Nephron (organoid): ENCODE data around the gene RERE.
A peak's percentile ranks its signal among the peaks of the same experiment; 100 is the strongest.
"Not testable (repeated sequence)": the region's sequence is repeated elsewhere in the genome, so short reads cannot be mapped to it uniquely, and the experiment has no call there.

Source experiments
- H3K27ac Mint-ChIP-seq, 3 experiments: 2 replicates each; pipeline ENCODE4 v1.8.0; 2020; ENCODE audit warnings: mixed read lengths in 3 of 3, mild to moderate bottlenecking in 2 of 3, moderate library complexity in 1 of 3
- H3K27me3 Mint-ChIP-seq: 2 replicates; pipeline ENCODE4 v1.8.0; 2021; ENCODE audit warnings: low read depth, mild to moderate bottlenecking, moderate library complexity, mixed read lengths
- H3K36me3 Mint-ChIP-seq: 2 replicates; pipeline ENCODE4 v1.8.0; 2020; ENCODE audit warnings: low read depth, mixed read lengths
- H3K4me1 Mint-ChIP-seq: 2 replicates; pipeline ENCODE4 v1.8.0; 2020; ENCODE audit warnings: mixed read lengths
- H3K4me3 Mint-ChIP-seq, 3 experiments: 2 replicates each; pipeline ENCODE4 v1.8.0; 2020; ENCODE audit warnings: mild to moderate bottlenecking in 3 of 3, mixed read lengths in 3 of 3, moderate library complexity in 2 of 3
- H3K9me3 Mint-ChIP-seq: 2 replicates; pipeline ENCODE4 v1.8.0; 2020; ENCODE audit warnings: mixed read lengths
- CTCF ChIP-seq, 3 experiments: fragments of 200-600 bp; sonication (generic); IDR thresholded peaks; one replicate each; pipeline ENCODE4 v1.5.0; 2021; ENCODE audit warnings: antibody characterized with exemption in 3 of 3; ENCODE audit not compliant: unreplicated experiment in 3 of 3

The RERE gene

GRCh38 chr1:8790987-8791386 lies 26.5 kb downstream of the RERE start:
- Mint-ChIP-seq H3K27ac (peak overlapping the region in 2 of 3 experiments; percentile 39 to 46), H3K9me3 (no peaks in the 10 kb centered on the region), H3K36me3 (peaks cover 28% of the 10 kb centered on the region), H3K4me1 (peaks cover 28% of the 10 kb centered on the region), H3K27me3 (no peaks in the 10 kb centered on the region), H3K4me3 (no peak overlapping the region)
- no peak for TF ChIP-seq CTCF (IDR thresholded peaks at IDR 0.05; ENCODE audit: unreplicated experiment in 3 of 3)

DNA sequence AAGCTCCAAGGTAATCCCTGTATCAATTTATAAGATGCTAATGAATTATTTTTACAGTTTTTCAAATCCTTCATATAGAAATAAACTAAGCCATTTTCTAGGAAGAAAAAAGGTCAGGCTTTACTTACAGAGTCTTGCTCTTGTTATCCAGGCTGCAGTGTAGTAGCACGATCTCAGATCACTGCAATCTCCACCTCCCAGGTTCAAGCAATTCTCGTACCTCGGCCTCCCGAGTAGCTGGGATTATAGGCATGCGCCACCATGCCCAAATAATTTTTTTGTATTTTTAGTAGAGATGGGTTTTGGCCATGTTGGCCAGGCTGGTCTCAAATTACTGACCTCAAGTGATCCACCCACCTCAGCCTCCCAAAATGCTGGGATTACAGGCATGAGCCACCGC lies 27.0 kb downstream of the RERE start:
- Mint-ChIP-seq H3K27ac (no peak overlapping the region), H3K4me1 (peaks cover 28% of the 10 kb centered on the region), H3K27me3 (no peaks in the 10 kb centered on the region), H3K4me3 (no peak overlapping the region), H3K9me3 (no peaks in the 10 kb centered on the region), H3K36me3 (peaks cover 31% of the 10 kb centered on the region)
- no peak for TF ChIP-seq CTCF (IDR thresholded peaks at IDR 0.05; ENCODE audit: unreplicated experiment in 3 of 3)

DNA sequence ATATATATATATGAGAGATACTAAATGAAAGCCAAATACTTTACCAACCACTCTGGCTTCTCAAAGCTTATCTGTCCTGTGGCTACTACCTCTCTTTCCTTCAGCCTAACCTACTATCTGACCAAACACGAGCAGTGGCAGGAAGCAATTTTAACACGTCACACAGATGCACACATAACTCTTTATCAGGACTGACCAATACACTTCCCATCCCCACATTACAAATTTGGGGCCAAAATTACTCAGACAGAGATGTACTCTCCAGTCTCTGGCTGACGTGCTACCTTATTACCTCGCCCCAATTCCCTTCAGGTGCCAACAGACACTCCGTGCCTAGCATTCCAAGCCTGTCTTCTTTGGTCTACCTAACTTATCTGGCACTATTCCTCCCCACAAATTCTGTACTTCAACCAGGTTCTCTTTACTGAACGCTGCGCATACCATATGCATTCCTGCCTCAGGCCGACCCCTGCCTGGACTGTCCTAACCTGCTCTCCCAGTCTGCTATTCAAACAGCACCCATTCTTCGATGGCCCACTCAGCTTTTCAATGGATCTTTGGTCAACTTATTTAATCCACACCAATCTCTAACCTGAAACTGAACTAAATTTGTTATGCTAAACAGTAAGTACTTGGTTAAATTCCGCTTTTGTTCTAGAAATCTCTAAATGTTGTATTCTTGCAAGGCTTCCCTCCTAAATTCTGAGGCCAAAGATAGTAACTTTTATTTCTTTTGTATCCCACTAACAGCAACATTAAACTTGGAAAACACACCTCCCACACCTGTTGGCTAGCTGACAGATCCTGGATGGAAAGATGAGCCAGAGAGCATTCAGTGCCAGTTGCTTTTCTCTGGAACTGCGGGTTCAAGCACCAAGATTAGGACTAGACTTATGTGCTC lies 27.9 kb downstream of the RERE start:
- H3K4me1 Mint-ChIP-seq, result peaks cover 28% of the 10 kb centered on the region
- TF ChIP-seq CTCF (IDR thresholded peaks at IDR 0.05; ENCODE audit: unreplicated experiment in 3 of 3), result no peak
- peaks cover 31% of the 10 kb centered on the region for H3K36me3 Mint-ChIP-seq
- no peak overlapping the region for H3K4me3 Mint-ChIP-seq
- peak overlapping the region; percentile 1 to 61 (median 44) for H3K27ac Mint-ChIP-seq
- no peaks in the 10 kb centered on the region for H3K9me3 Mint-ChIP-seq
- no peaks in the 10 kb centered on the region for H3K27me3 Mint-ChIP-seq

DNA sequence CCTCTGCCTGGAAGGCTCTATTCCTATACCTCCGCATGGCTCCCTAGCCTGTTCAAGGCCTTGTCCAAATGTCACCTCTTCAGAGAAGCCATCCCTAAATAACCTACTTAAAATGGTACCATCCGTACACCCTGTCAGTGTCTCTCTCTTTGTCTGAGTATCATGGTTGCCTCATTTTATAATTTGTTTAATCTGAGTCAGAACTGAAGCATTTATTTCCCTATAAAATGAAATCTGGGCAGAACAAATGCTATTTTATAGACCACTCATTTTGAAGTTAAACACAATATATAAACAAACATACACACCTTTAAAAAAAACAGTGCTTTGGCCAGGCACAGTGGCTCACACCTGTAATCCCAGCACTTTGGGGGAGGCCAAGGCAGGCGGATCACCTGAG lies 30.2 kb downstream of the RERE start:
- Mint-ChIP-seq H3K27ac (no peak overlapping the region), H3K36me3 (peaks cover 31% of the 10 kb centered on the region)

GRCh38 chr1:8786204-8786603 lies 31.2 kb downstream of the RERE start:
- Mint-ChIP-seq H3K4me1 (peaks cover 19% of the 10 kb centered on the region), H3K27ac (peak overlapping the region in 1 of 3 experiments; percentile 64), H3K36me3 (peaks cover 22% of the 10 kb centered on the region)
- H3K9me3 Mint-ChIP-seq, H3K27me3 Mint-ChIP-seq, H3K4me3 Mint-ChIP-seq: not testable (repeated sequence)

More for the DNA sequence above, 30.2 kb downstream of the RERE start:
- no peak overlapping the region for H3K4me3 Mint-ChIP-seq
- H3K9me3 Mint-ChIP-seq, result no peaks in the 10 kb centered on the region
- TF ChIP-seq CTCF (IDR thresholded peaks at IDR 0.05; ENCODE audit: unreplicated experiment in 3 of 3), result no peak
- H3K4me1 Mint-ChIP-seq, result peaks cover 28% of the 10 kb centered on the region
- no peaks in the 10 kb centered on the region for H3K27me3 Mint-ChIP-seq

DNA sequence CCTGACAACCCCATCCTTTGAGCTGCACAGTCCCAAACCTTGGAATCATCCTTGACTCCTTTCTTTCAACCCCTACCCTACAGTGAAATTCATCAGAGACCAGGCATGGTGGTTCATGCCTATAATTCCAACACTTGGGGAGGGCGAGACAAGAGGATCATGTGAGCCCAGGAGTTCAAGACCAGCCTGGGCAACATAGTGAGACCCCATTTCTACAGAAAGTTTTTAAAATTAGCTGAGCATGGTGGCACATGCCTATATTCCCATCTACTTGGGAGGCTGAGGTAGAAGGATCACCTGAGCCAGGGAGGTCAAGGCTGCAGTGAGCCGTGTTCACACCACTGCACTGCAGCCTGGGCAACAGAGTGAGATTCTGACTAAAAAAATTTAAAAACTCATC lies 34.5 kb downstream of the RERE start:
- no peaks in the 10 kb centered on the region for H3K9me3 Mint-ChIP-seq
- no peak for TF ChIP-seq CTCF (IDR thresholded peaks at IDR 0.05; ENCODE audit: unreplicated experiment in 3 of 3)
- H3K4me1 Mint-ChIP-seq, result peaks cover 5% of the 10 kb centered on the region
- H3K36me3 Mint-ChIP-seq, result peaks cover 17% of the 10 kb centered on the region
- no peak overlapping the region for H3K27ac Mint-ChIP-seq
- H3K4me3 Mint-ChIP-seq, result no peak overlapping the region
- no peaks in the 10 kb centered on the region for H3K27me3 Mint-ChIP-seq
